Dendritic cell treated with granulocyte-macrophage colony-stimulating factor and Interleukin-4, amounts not matched to agents 40 ng/mL and 50 ng/mL, for 4 days (primary cell): ENCODE data around the gene KNDC1.
"Not testable (repeated sequence)": the region's sequence is repeated elsewhere in the genome, so short reads cannot be mapped to it uniquely, and the experiment has no call there.

Experiments
- H3K27ac Mint-ChIP-seq: one replicate; pipeline ENCODE4 v1.8.0; 2022; ENCODE audit warnings: mild to moderate bottlenecking, mixed read lengths
- H3K27me3 Mint-ChIP-seq: one replicate; pipeline ENCODE4 v1.8.0; 2022; ENCODE audit warnings: mild to moderate bottlenecking, mixed read lengths
- H3K36me3 Mint-ChIP-seq: one replicate; pipeline ENCODE4 v1.8.0; 2022; ENCODE audit warnings: low read depth, mixed read lengths
- H3K4me1 Mint-ChIP-seq: one replicate; pipeline ENCODE4 v1.8.0; 2022; ENCODE audit warnings: low read depth, mixed read lengths
- H3K4me3 Mint-ChIP-seq: one replicate; pipeline ENCODE4 v1.8.0; 2022; ENCODE audit warnings: mild to moderate bottlenecking, moderate library complexity, mixed read lengths
- H3K9me3 Mint-ChIP-seq: one replicate; pipeline ENCODE4 v1.8.0; 2022; ENCODE audit warnings: mixed read lengths
- intact Hi-C: fragments of 100-400 bp; cut with micrococcal nuclease; formaldehyde crosslinking; loops from one replicate; pipeline ENCODE4 v1.15.0; 2022

The KNDC1 gene

GRCh38 chr10:133218891-133219290 is 58.9 kb downstream of the KNDC1 start:
- Mint-ChIP-seq H3K4me3 (no peak overlapping the region), H3K27me3 (peaks cover 40% of the 10 kb centered on the region), H3K27ac (no peak overlapping the region), H3K9me3 (no peaks in the 10 kb centered on the region), H3K4me1 (no peaks in the 10 kb centered on the region), H3K36me3 (no peaks in the 10 kb centered on the region)
- intact Hi-C loops, result no loop called here

GRCh38 chr10:133219782-133220181 is 59.8 kb downstream of the KNDC1 start:
- H3K4me3 Mint-ChIP-seq, result no peak overlapping the region
- H3K27ac Mint-ChIP-seq, result no peak overlapping the region
- intact Hi-C loops, result no loop called here
- H3K27me3 Mint-ChIP-seq, result peaks cover 47% of the 10 kb centered on the region
- H3K4me1 Mint-ChIP-seq, result no peaks in the 10 kb centered on the region
- H3K9me3 Mint-ChIP-seq, result no peaks in the 10 kb centered on the region
- no peaks in the 10 kb centered on the region for H3K36me3 Mint-ChIP-seq

- Mint-ChIP-seq H3K27me3 (peaks cover 56% of the 10 kb centered on the region), H3K4me3 (no peak overlapping the region), H3K9me3 (no peaks in the 10 kb centered on the region), H3K4me1 (peaks cover 8% of the 10 kb centered on the region), H3K36me3 (no peaks in the 10 kb centered on the region), H3K27ac (no peak overlapping the region)
- intact Hi-C loops, result no loop called here
Measured at GRCh38 chr10:133221331-133221730, 61.3 kb downstream of the KNDC1 start.

- H3K4me3 Mint-ChIP-seq, intact Hi-C loops: not testable (repeated sequence)
Measured at GRCh38 chr10:133221756-133222155, 61.7 kb downstream of the KNDC1 start.

GRCh38 chr10:133224076-133224475 is 64.1 kb downstream of the KNDC1 start:
- Mint-ChIP-seq H3K27ac (no peak overlapping the region), H3K4me1 (peaks cover 9% of the 10 kb centered on the region), H3K9me3 (no peaks in the 10 kb centered on the region), H3K36me3 (no peaks in the 10 kb centered on the region), H3K27me3 (peaks cover 72% of the 10 kb centered on the region), H3K4me3 (no peak overlapping the region)
- intact Hi-C loops, result no loop called here

More at GRCh38 chr10:133221756-133222155, 61.7 kb downstream of the KNDC1 start:
- H3K27me3 Mint-ChIP-seq, result peaks cover 59% of the 10 kb centered on the region
- not testable (repeated sequence) for H3K27ac Mint-ChIP-seq, H3K4me1 Mint-ChIP-seq, H3K36me3 Mint-ChIP-seq, H3K9me3 Mint-ChIP-seq

- H3K9me3 Mint-ChIP-seq, result no peaks in the 10 kb centered on the region
- H3K4me1 Mint-ChIP-seq, result peaks cover 15% of the 10 kb centered on the region
- H3K4me3 Mint-ChIP-seq, result no peak overlapping the region
- intact Hi-C loops, result no loop called here
- H3K27ac Mint-ChIP-seq, result no peak overlapping the region
- H3K27me3 Mint-ChIP-seq, result peaks cover 70% of the 10 kb centered on the region
- no peaks in the 10 kb centered on the region for H3K36me3 Mint-ChIP-seq
Measured at GRCh38 chr10:133224756-133225372, 64.8 kb downstream of the KNDC1 start.

GRCh38 chr10:133225707-133226191 is 65.7 kb downstream of the KNDC1 start:
- H3K27ac Mint-ChIP-seq, result peak overlapping the region; percentile 38
- intact Hi-C loops, result no loop called here

GRCh38 chr10:133226251-133226808 is 66.3 kb downstream of the KNDC1 start:
- no peaks in the 10 kb centered on the region for H3K9me3 Mint-ChIP-seq
- peaks cover 20% of the 10 kb centered on the region for H3K4me1 Mint-ChIP-seq
- peaks cover 68% of the 10 kb centered on the region for H3K27me3 Mint-ChIP-seq
- intact Hi-C loops, result no loop called here
- H3K27ac Mint-ChIP-seq, result no peak overlapping the region
- H3K36me3 Mint-ChIP-seq, result no peaks in the 10 kb centered on the region
- H3K4me3 Mint-ChIP-seq, result no peak overlapping the region

More at GRCh38 chr10:133225707-133226191, 65.7 kb downstream of the KNDC1 start:
- no peaks in the 10 kb centered on the region for H3K36me3 Mint-ChIP-seq
- no peak overlapping the region for H3K4me3 Mint-ChIP-seq
- H3K9me3 Mint-ChIP-seq, result no peaks in the 10 kb centered on the region
- peaks cover 71% of the 10 kb centered on the region for H3K27me3 Mint-ChIP-seq
- H3K4me1 Mint-ChIP-seq, result peaks cover 15% of the 10 kb centered on the region

- intact Hi-C loops, result no loop called here
- Mint-ChIP-seq H3K36me3 (no peaks in the 10 kb centered on the region), H3K9me3 (no peaks in the 10 kb centered on the region), H3K4me3 (no peak overlapping the region), H3K27ac (no peak overlapping the region), H3K4me1 (peaks cover 29% of the 10 kb centered on the region), H3K27me3 (peaks cover 74% of the 10 kb centered on the region)
Measured at GRCh38 chr10:133227256-133227655, 67.2 kb downstream of the KNDC1 start.

- H3K4me3 Mint-ChIP-seq, result peak overlapping the region; percentile 57
- H3K9me3 Mint-ChIP-seq, result no peaks in the 10 kb centered on the region
- peaks cover 75% of the 10 kb centered on the region for H3K27me3 Mint-ChIP-seq
- H3K27ac Mint-ChIP-seq, result no peak overlapping the region
- intact Hi-C loops, result loop anchor here (10.0 kb wide), 1 partner anchor 85 kb away; no protein-coding TSS in a partner anchor
- H3K4me1 Mint-ChIP-seq, result peaks cover 29% of the 10 kb centered on the region
- H3K36me3 Mint-ChIP-seq, result no peaks in the 10 kb centered on the region
Measured at GRCh38 chr10:133229265-133230043, 69.4 kb downstream of the KNDC1 start.

- Mint-ChIP-seq H3K27me3 (peaks cover 72% of the 10 kb centered on the region), H3K4me3 (peak within 1 kb of the TSS; percentile 73), H3K27ac (peak within 1 kb of the TSS; percentile 76), H3K4me1 (peaks cover 31% of the 10 kb centered on the region), H3K36me3 (no peaks in the 10 kb centered on the region), H3K9me3 (no peaks in the 10 kb centered on the region)
- intact Hi-C loops, result loop anchor here (10.0 kb wide), 1 partner anchor 85 kb away; no protein-coding TSS in a partner anchor
Measured at GRCh38 chr10:133230044-133230361, 70.0 kb downstream of the KNDC1 start, which contains the start of gene UTF1. TSS of gene UTF1 (plus strand) at chr10:133230217. CDS start at chr10:133230289, 72 bp downstream.

- H3K4me3 Mint-ChIP-seq, result peak overlapping the region; percentile 73
- intact Hi-C loops, result loop anchor here (10.0 kb wide), 1 partner anchor 86 kb away; no protein-coding TSS in a partner anchor
Measured at GRCh38 chr10:133230387-133231195, 70.6 kb downstream of the KNDC1 start.

GRCh38 chr10:133231244-133231945 is 71.4 kb downstream of the KNDC1 start:
- H3K36me3 Mint-ChIP-seq, result no peaks in the 10 kb centered on the region
- no peaks in the 10 kb centered on the region for H3K9me3 Mint-ChIP-seq
- H3K4me1 Mint-ChIP-seq, result peaks cover 32% of the 10 kb centered on the region
- peak overlapping the region; percentile 76 for H3K27ac Mint-ChIP-seq
- peak overlapping the region; percentile 70 for H3K4me3 Mint-ChIP-seq
- intact Hi-C loops, result loop anchor here (10.0 kb wide), 1 partner anchor 87 kb away; no protein-coding TSS in a partner anchor
- peaks cover 62% of the 10 kb centered on the region for H3K27me3 Mint-ChIP-seq

More at GRCh38 chr10:133230387-133231195, 70.6 kb downstream of the KNDC1 start:
- peak overlapping the region; percentile 76 for H3K27ac Mint-ChIP-seq
- H3K36me3 Mint-ChIP-seq, result no peaks in the 10 kb centered on the region
- peaks cover 29% of the 10 kb centered on the region for H3K4me1 Mint-ChIP-seq
- H3K9me3 Mint-ChIP-seq, result no peaks in the 10 kb centered on the region
- H3K27me3 Mint-ChIP-seq, result peaks cover 68% of the 10 kb centered on the region
